ENCODE results near the gene THSD4.

- no peak for TF ChIP-seq CTCF (conservative IDR thresholded peaks at IDR 0.05; ENCODE audit: low read length)
- no peak for TF ChIP-seq EZH2phosphoT487 (IDR thresholded peaks at IDR 0.05; ENCODE audit: borderline replicate concordance)
Measured at GRCh38 chr15:71436854-71437253, 321.6 kb downstream of the THSD4 start.

All from Loucy (cell line).